Right cardiac atrium (tissue), 5 donors: Measurements from ENCODE around the gene MGLL. TPM values are rescaled to one million over a fixed set of nuclear protein-coding genes. Genes with fewer than 3 reads are reported as not detected.

Experiments used
- ATAC-seq, 2 donors: fragments of 200-7000 bp; cut with Tn5 transposase; one replicate each; pipeline versions ENCODE4 v1.8.0 to v1.9.1; 2020; ENCODE audit warnings: moderate library complexity in 2 of 2, mild to moderate bottlenecking in 1 of 2
- DNase-seq, 3 donors: peaks; one replicate each; pipeline ENCODE4 v3.0.0-alpha.2; 2020
- H3K27ac ChIP-seq: one replicate; pipeline ENCODE4 v1.5.1; 2013; ENCODE audit warnings: mild to moderate bottlenecking, low read length, control low read depth, moderate library complexity
- H3K27me3 ChIP-seq: one replicate; pipeline ENCODE4 v1.6.1; 2013; ENCODE audit not compliant: control insufficient read depth, insufficient read depth
- H3K4me1 ChIP-seq: one replicate; pipeline ENCODE4 v1.6.1; 2013; ENCODE audit warnings: low read length; ENCODE audit not compliant: control insufficient read depth, insufficient read depth
- H3K4me3 ChIP-seq: one replicate; pipeline ENCODE4 v1.5.1; 2013; ENCODE audit warnings: low read length, control low read depth
- H3K9me3 ChIP-seq: one replicate; pipeline ENCODE4 v1.6.1; 2013; ENCODE audit warnings: low read length; ENCODE audit not compliant: control insufficient read depth
- WGBS: extraction: QIAGEN DNeasy Blood & Tissue Kit; methylation state at CpG from one replicate; pipeline ENCODE4 v1.1.7; 2013; 5-methylcytosine and 5-hydroxymethylcytosine counted together
- intact Hi-C, 4 donors: fragments of 100-400 bp; cut with DNase I; formaldehyde crosslinking; loops; one replicate each; pipeline versions ENCODE4 v1.11.0 to v1.14.0; 2022 to 2023
- polyA plus RNA-seq: library from polyadenylated mRNA; stranded (reverse); fragments of 200-250 nt; gene quantifications from one replicate; pipeline ENCODE4 v1.2.3, GENCODE V29; 2013
- total RNA-seq, 4 donors: library from RNA; stranded (reverse); fragmentation: NEBNext Ultra II Directional; extraction: Animal tissue kit (Norgen Biotek cat#: 25700); gene quantifications; one replicate each; pipeline ENCODE4 v1.2.1, GENCODE V29; 2021
- donor health status: healthy with polysubstance abuse.
- donor health status: DM: no; HTN: yes; CAD: no.
- donor health status: DM: no; HTN: no; CAD: no.
- donor health status: DM: no; HTN: yes; CAD: no; lungs with severe emphysema.
- donor health status: DM: yes; HTN: yes; CAD: no.

Gene MGLL
- total and polyA plus RNA-seq, 5 donors, result 52.2 to 80.4 (median 64.9) TPM

DNA sequence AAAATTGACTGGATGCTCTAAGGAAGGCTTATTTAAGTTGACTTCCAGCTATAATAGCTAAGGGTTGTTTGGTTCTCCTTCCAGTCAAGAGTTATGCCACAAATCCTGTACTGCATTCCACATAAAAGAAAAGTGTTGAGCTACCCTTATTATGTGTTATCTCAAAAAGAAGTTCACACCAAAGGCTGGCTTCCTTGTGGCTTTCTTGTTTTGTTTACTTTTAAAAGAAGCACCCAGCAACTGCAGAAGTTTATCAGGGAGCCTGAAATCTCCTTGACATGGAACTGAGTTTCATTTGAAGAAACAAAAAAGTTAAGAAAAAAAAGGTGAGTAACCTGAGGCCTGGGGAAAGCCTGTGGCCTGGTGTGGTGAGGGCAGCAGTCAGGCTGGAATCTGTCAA lies 10.2 kb downstream of the MGLL start:
- Histone ChIP-seq H3K9me3 (peaks cover 2% of the 10 kb centered on the region), H3K27ac (no peak overlapping the region), H3K27me3 (no peaks in the 10 kb centered on the region), H3K4me3 (no peak overlapping the region), H3K4me1 (peaks cover 13% of the 10 kb centered on the region)
- no peak for DNase-seq
- intact Hi-C loops, result no loop called here
- ATAC-seq, result no peak

DNA sequence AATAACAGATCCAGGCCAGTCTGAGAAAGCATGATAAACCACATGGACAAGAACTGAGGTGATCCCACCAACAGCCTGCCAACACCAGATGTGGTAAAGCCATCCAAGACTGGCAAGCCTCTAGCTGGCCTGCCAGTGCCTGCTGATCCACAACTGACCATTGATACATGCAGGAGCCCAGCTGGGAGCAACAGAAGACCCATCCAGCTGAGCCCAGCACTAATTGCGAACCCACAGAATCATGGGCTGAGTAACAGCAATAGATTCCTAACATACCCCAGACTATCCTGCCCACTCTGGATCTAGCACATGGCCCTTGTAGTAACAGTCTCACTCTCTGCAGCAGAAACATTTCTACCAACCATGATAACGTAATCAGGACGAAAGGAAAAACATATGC lies 10.6 kb downstream of the MGLL start:
- Histone ChIP-seq H3K27me3 (no peaks in the 10 kb centered on the region), H3K4me3 (no peak overlapping the region), H3K27ac (no peak overlapping the region), H3K4me1 (peaks cover 8% of the 10 kb centered on the region), H3K9me3 (peaks cover 2% of the 10 kb centered on the region)
- intact Hi-C loops, result no loop called here
- no peak for DNase-seq
- ATAC-seq, result no peak
- 94% methylated on average over 3 of the region's 3 CpGs for WGBS

DNA sequence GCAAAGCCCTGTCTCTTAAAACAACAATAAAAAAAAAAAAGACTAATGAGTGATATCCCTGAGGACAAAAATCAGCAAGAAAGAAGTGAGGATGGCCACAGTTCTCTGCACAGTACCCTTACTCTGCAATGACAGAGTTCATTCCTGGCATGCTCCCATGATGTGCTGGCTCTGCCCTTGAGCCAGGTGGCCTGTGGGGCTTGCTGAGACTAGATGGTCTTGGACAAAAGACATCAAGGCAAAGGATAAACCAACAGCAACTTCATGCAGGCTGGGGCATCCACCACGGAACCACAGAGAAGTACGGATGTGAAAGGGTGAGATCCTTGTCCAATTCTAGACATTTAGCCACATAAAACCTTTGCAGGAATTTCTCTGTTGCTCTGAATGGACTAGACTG lies 12.7 kb downstream of the MGLL start:
- Histone ChIP-seq H3K4me3 (no peak overlapping the region), H3K4me1 (peaks cover 9% of the 10 kb centered on the region), H3K27me3 (no peaks in the 10 kb centered on the region), H3K27ac (no peak overlapping the region), H3K9me3 (peaks cover 2% of the 10 kb centered on the region)
- DNase-seq (no peak), ATAC-seq (no peak)
- intact Hi-C loops, result no loop called here
- 92% methylated on average over 2 of the region's 2 CpGs for WGBS

DNA sequence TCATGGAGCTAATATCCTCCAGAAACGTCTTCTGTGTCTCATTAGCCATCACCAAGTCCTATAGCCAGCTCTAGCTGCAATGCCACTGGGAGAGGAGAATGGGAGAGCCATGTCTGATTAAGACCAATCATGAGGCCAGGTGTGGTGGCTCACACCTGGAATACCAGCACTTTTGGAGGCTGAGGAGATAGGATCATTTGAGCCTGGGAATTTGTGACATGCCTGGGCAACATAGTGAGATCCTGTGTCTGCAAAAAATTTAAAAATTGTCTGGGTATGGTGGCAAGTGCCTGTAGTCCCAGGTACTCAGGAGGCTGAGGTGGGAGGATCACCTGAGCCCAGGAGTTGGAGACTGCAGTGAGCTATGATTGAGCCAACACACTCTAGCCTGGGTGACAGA lies 13.1 kb downstream of the MGLL start:
- Histone ChIP-seq H3K27me3 (no peaks in the 10 kb centered on the region), H3K9me3 (peaks cover 2% of the 10 kb centered on the region), H3K27ac (no peak overlapping the region), H3K4me3 (no peak overlapping the region), H3K4me1 (peaks cover 9% of the 10 kb centered on the region)
- 91% methylated on average over 1 of the region's 1 CpG for WGBS
- DNase-seq (no peak), ATAC-seq (no peak)
- intact Hi-C loops, result no loop called here

DNA sequence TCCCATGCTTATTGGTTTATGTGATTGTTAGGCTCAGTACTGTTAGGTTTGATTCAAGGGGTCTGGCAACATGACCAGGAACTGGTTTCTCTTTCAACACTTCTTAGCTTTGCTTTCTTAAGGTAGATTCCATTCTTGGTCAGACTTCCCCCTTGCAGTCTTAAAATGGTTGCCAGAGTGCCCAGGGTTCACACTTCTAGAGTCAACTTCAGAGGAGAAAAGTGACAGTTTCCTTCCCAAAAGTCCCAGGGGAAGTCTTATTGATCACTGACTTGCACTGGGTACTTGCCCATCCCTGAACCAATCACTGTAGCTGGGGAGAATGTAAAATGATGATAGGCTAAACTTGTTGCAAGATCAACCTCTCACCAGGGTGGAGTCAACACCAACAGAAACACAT lies 14.1 kb downstream of the MGLL start:
- Histone ChIP-seq H3K9me3 (peaks cover 2% of the 10 kb centered on the region), H3K27me3 (no peaks in the 10 kb centered on the region), H3K27ac (no peak overlapping the region), H3K4me3 (no peak overlapping the region), H3K4me1 (peaks cover 9% of the 10 kb centered on the region)
- intact Hi-C loops, result no loop called here
- DNase-seq, result no peak
- no peak for ATAC-seq

DNA sequence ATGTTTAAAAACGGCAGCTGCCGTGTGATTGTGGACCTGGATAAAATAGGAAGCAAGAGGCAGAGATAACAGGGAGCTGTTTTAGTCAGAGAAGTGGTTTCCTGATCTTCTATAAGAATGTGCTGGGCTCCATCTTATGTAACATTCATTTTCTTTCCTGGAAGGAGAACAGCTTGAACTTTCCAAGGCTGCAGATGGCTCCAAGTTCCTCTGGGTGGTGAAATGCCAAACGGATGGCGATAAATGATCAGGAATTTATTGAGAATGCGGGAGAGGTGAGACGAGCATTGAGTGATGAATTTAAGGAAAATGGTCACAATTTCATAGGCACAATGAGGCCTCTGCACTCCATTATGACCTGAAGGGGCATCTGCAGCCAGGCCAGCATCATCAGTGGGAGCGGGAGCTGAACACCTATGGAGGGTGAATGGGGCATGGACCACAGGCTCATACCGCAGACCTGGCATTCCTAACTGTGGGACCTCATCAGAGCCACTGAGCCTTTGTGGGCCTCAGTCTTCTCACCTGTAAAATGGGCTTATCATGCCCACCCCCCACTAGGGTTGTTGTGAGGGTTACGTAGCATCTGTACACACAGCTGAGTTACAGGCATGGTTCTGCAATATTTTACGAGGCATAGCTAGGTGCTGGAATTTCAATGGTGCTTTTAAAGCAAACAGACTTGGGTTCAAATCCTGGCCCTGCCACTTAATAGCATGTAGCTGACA lies 17.1 kb downstream of the MGLL start:
- H3K27ac ChIP-seq, result no peak overlapping the region
- WGBS, result 67% methylated on average over 10 of the region's 10 CpGs
- H3K9me3 ChIP-seq, result no peaks in the 10 kb centered on the region
- ATAC-seq (peak in 1 of 2 donors; percentile 31), DNase-seq (no peak)
- intact Hi-C loops, result no loop called here
- H3K4me3 ChIP-seq, result no peak overlapping the region
- H3K4me1 ChIP-seq, result peaks cover 11% of the 10 kb centered on the region
- H3K27me3 ChIP-seq, result no peaks in the 10 kb centered on the region

DNA sequence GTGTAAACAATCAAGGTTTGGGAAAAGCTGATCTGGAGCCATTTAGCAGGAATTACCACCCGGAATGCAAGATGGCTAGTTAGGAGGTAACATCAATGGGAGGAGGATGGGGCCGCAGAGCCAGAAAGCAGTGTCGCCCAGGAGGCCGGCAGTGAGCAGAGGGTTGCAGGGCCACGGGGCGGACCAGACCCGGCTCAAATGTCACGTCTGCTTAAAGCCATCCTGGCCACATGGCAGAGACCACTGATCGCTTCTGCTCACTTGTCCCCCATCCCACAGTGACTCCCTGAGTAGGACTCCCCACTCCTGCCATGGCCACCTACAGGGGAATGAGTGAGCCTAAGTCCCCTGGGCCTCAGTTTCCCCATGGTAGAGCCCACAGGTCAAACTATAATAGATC lies 18.2 kb downstream of the MGLL start:
- WGBS, result 95% methylated on average over 9 of the region's 9 CpGs
- DNase-seq, result no peak
- H3K4me1 ChIP-seq, result peaks cover 10% of the 10 kb centered on the region

DNA sequence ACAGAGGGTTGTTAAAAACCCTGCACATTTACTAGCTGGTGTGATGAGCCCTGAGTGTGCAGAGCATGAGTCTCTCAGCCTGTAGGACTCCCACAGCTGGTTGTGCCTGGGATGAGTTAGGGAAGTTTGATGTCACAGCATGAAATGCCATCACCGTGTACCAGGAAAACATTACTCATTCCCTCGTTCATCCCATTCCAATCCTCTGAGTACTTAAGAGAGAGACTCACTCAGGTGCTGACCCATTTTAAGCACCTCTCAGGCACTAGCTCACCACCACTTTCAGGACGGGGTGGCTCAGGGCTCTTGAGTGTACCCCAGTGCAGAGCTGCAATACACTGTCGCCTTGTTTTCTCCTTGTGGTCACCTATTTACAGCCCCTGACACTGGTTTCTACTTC lies 18.7 kb downstream of the MGLL start:
- intact Hi-C loops, result no loop called here
- H3K27ac ChIP-seq, result no peak overlapping the region
- H3K4me3 ChIP-seq, result no peak overlapping the region
- no peaks in the 10 kb centered on the region for H3K9me3 ChIP-seq
- no peaks in the 10 kb centered on the region for H3K27me3 ChIP-seq
- DNase-seq (no peak), ATAC-seq (no peak)
- H3K4me1 ChIP-seq, result peaks cover 9% of the 10 kb centered on the region
- 62% methylated on average over 4 of the region's 4 CpGs for WGBS

More for the DNA sequence above, 18.2 kb downstream of the MGLL start:
- Histone ChIP-seq H3K27ac (no peak overlapping the region), H3K4me3 (no peak overlapping the region), H3K27me3 (no peaks in the 10 kb centered on the region), H3K9me3 (no peaks in the 10 kb centered on the region)
- intact Hi-C loops, result no loop called here
- ATAC-seq, result no peak

DNA sequence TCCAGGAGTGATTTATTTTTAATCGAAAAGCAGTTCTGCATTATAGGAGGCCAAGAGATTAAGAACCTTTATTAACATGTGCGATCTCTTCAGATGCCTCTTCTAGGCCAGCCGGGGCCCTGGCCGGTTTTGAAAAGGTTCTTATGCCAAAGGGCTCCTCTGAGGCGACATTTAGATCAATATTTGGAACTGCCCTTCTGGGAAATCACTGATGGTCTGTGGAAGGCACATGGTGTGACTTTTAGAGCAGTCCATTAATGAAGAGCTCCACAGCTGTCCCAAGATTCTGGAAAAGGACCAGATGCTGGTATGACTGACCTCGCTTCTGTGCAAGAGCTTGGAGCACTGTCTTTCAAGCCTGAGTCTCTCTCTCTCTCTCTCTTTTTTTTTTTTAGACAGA lies 19.7 kb downstream of the MGLL start:
- Histone ChIP-seq H3K4me3 (no peak overlapping the region), H3K4me1 (peaks cover 9% of the 10 kb centered on the region), H3K27me3 (no peaks in the 10 kb centered on the region), H3K9me3 (no peaks in the 10 kb centered on the region), H3K27ac (no peak overlapping the region)
- 90% methylated on average over 6 of the region's 6 CpGs for WGBS
- no peak for DNase-seq
- no peak for ATAC-seq
- intact Hi-C loops, result no loop called here

DNA sequence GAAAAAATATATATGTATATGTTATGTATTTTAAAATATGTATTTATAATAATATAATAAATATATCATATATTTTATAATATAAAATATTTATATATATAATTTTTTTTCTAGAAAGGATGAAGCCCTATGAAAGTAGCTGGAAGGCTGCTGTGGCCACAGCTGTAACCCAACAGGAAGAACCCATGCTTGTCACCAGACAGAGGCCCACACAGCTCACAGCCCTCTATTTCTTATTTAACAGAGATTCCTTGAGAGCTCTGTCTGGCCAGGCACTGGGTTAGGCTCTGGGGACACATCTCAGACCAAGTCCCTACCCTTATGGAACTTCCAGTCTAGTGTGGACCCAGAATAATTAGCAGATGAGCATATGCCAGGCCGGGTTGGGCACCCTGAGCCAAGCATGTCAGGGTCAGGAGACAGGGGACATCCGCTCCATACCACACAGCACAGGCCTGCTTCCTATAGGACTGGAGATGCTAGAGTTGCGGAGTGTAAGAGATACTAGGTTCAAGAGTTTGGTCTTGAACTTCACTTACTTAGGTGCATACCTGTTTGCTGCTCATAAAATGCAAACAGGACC lies 20.5 kb downstream of the MGLL start:
- no peak for ATAC-seq
- H3K9me3 ChIP-seq, result no peaks in the 10 kb centered on the region
- 91% methylated on average over 3 of the region's 3 CpGs for WGBS
- no peak overlapping the region for H3K27ac ChIP-seq
- H3K4me1 ChIP-seq, result peaks cover 9% of the 10 kb centered on the region
- DNase-seq, result no peak
- intact Hi-C loops, result no loop called here
- H3K4me3 ChIP-seq, result no peak overlapping the region
- no peaks in the 10 kb centered on the region for H3K27me3 ChIP-seq

DNA sequence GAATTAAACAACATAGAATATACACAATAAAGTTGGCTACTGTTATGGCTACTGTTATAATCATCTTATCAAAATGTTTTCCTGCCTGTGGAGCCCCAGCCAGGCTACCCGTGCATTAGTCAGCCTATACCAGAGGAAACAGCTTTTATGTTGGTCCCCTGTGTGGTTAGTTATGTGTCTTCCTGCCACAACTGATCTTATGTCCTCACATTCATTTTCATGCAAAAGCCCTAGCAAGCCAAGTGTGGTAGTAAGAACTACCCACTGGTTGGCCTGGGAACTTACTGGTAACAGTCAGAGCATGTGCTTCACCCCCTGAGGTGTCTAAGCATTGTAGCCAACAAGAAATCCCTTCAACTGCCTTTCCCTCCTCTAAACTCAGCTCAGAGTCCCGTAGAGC lies 21.8 kb downstream of the MGLL start:
- Histone ChIP-seq H3K9me3 (no peaks in the 10 kb centered on the region), H3K27ac (no peak overlapping the region), H3K4me3 (no peak overlapping the region), H3K27me3 (no peaks in the 10 kb centered on the region), H3K4me1 (peaks cover 14% of the 10 kb centered on the region)
- WGBS, result 64% methylated on average over 2 of the region's 2 CpGs
- ATAC-seq (no peak), DNase-seq (no peak)
- intact Hi-C loops, result no loop called here
